HG03108 (cell line): Measurements from ENCODE around the gene PROM2.

ENCODE experiments used
- ATAC-seq: cut with Tn5 transposase; IDR thresholded peaks from one replicate; pipeline ENCODE4 v1.9.1; 2021; ENCODE audit warnings: moderate library complexity; ENCODE audit not compliant: unreplicated experiment

The PROM2 gene

DNA sequence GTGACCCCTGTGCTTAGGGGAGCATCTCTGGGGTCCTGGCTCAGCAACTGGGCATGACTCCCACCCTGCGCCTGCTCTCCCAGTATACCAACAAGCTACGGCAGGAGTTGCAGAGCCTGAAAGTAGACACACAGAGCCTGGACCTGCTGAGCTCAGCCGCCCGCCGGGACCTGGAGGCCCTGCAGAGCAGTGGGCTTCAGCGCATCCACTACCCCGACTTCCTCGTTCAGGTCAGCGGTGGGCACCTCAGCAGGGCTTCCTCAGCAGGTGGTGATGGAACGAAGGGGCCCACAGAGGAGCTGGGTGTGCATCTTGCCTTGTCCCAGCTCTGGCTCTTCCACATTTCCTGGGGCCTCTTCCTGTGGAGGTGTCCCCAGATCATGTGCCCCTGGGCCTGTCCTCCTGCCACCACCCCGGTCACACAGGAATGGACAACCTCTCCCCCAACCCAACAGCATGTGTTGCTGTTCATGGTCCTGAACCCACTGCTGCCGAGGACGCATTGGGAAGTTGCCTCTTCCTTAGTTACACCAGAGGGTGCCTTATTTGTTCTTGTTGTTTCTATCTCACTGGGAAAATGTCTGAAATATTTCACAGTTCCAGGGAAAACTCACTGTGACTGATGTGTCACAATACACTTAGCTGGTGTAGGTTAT lies 10.8 kb downstream of the PROM2 start:
- ATAC-seq: no peak

DNA sequence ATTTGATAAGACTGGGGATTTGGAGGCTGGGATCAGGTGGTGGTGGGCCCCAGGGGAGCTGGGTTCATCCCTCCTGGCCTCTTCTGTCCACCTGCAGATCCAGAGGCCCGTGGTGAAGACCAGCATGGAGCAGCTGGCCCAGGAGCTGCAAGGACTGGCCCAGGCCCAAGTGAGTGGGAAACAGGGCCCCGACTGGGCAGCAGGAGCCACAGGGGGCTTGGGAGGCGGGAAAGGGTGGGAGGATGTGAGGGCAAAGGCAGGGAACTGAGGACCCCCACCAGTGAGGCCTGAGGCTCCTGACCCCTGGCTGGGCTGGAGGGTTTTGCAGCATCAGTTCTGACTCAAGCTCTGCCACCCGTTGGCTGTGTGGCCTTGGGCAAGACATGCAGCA lies 11.3 kb downstream of the PROM2 start:
- no peak for ATAC-seq

DNA sequence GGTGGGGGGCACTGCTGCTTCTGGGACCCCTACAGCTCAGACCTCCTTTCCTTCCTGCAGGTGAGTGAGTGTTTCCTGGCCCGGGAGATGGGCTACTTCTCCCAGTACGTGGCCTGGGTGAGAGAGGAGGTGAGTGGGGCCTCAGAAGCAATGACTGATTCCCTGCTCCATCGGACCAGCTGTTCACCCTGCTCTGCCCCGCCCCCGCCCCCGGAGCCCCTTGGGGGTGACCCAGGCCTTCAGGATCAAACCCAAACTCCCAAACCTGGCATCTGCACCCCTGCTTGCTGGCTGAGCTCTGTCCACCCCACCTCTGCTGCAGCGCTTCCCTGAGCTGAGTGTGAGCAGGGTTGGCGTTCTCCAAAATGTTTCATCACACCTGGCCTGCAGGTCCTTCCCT lies 13.1 kb downstream of the PROM2 start:
- no peak for ATAC-seq

DNA sequence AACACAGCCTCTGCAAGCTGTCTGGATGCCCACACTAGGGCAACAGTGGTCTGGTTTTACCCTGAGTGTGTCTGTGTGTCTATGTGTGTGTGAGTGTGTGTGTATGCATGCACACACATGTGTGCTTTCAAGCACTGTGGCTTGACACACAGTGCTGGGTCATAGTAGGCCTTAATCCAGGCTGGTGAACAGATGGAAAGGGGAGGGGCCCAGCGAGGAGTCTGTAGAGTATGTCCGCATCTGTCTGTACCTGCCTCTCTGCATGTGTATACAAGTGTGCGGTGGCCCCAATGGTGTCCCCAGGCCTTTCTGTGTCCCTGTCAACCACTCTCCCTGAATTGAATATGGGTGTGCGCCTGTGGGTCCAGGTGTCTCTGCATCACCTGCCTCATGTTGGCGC lies 13.6 kb downstream of the PROM2 start:
- no peak for ATAC-seq

DNA sequence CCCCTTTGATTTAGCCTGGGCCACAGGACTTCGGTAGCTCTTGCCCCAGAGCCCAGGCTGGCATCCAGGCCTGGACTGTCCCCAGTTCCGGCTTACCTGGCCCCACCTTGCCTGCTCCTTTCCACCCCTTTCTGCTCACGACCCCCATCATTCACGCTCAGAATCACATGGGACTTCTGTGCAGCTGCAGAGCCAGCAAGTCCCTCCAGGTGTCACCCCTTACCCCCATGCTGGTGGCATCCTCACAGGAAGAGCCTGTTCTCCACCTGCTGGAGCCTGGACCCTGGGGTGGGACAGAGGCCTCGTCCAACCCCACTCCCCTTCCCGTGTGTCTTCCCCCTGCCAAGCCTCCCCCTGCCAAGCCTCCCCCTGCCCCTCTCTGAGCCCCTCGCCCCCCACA lies 15.0 kb downstream of the PROM2 start:
- ATAC-seq: no peak

DNA sequence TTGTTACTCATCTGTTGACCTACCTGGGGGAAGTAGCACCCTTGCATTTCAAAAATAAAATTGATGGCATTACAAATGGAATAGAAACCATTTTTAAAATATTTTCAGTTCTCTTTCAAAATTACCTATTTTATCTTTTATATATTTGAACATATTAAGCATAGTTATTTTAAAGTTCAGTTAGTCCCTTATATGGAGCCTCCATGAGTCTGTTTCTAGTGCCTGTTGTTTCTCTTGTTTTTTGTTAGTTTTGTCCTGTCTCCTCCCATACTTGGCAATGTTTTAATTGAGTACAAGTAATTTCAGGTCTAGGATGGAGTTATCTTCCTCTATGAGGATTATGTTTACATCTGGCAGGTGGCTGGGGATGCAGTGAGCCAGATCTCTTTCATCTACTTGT lies 17.0 kb downstream of the PROM2 start:
- no peak for ATAC-seq

DNA sequence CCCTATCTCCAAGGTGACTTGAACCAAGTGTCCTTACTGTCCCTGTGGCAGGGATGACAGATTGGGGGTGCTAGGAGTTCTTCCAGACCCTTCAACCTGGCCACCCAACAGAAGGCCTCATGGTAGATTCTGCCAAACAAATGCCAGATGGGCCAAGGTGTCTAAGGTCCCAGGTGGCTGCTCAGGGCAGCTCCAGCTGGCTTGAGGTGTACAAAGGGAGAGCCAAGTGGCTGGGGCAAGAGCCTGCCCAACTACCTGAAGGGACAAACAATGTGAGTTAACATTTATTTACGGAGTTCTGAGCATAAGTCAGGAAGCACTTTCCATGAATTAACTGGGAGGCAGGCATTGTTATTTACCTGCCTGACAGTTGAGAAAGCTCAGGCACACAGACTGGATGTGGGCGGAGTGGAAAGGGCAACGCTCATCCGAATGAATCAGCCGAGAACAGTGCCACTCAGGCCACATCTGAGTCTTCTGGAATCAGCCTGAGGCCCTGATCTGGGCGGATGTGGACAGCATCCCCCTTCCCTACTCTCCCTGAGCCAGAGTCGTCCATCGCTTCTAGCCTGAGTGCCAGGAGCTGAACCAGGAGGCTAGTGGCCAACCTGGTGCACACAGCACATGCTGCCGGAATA lies 18.5 kb downstream of the PROM2 start:
- ATAC-seq: no peak

DNA sequence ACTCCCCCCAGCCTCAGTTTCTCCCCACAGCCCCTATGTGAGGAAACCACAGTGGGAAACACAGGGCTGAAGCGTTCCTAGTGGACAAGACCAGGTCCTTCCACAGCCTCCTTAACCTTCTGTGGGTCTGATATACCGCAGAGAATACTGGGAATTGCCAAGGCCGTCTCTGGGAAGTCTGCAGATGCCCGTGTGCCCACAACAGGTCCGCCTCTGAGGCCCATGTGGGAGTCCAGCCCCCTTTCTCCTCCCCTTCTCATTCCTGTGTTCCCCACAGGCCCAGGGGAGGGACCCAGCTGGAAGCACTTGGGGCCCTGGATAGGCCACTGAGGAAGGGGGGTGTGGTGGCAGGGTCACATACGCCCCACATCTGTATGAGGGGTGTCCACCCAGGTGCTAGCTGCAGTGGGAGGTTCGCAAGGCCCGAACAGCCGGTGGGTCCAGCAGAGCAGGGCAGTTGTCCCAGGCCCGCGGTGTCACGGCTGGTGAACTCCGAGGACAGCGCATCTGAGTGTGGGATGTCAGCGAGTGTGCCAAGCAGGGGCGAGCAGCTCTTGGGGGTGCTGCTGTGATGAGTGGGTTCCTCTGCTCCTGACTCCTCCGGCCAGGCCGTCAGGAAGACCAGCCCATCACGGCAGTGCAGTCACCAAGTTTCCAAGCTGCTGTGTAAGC lies 20.5 kb downstream of the PROM2 start:
- ATAC-seq: no peak

DNA sequence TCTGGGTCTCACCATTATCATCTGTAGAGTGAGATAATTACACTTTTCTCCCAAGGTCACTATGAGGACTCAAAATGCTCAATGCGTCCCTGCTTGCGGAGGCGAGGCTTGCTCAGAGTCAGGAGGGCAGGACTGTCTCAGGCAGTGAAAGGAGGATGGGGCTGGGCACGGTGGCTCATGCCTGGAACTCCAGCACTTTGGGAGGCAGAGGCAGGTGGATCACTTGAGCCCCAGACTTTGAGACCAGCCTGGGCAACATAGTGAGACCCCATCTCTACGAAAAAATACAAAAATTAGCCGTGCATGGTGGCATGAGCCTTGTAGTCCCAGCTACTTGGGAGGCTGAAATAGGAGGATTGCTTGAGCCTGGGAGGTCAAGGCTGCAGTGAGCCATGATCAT lies 21.1 kb downstream of the PROM2 start:
- ATAC-seq: no peak

DNA sequence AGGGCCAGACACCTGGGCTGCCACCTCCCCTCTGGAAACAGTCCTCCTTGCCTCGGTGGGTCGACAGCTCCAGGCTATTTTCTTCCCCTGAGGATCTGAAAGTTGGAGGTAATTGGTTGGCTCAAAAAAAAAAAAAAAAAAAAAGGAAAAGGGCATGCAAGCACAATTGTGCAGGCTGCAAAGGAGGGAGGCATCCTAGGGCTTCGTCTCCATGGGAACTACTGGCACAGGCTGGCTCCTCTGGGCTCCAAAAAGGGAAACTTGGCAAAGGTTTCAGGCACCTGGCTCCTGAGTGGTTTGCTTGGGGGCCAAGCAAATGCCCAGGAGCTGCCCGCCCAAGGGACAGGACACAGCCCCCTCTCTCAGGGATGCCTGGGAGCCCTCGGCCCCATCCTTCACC lies 21.8 kb downstream of the PROM2 start:
- ATAC-seq: no peak

DNA sequence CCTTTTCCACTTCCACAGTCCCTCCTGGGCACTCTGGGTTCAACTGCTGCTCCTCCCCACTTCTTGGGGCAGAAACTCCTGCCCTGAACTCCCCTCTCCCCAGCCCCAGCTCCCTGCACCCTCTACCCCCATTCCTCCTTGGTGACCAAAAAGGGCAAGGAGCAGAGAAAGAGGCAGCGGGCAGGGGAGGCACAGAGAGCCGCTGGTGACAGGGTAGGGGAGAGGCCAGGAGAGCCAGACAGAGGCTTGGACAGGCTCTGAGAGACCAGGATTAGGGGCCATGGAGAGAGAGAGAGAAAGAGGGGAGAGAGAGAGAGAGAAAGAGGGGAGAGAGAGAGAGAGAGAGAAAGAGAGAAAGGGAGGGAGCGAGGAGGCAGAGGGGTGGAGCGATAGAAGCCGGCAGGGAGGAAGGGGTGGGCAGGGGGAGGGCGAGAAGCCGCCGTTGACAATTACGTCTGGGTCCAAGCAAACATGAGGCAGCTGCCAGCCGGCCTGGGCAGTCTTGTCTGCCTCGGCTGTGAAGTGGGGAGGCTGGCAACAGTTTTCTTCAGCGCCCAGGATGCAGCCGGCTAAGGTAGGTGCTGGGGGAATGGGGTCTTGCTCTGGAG lies 22.7 kb downstream of the PROM2 start, which contains the start of gene KCNIP3:
Gene KCNIP3 (plus strand): TSS at position 468 of the 608 bp plus-strand sequence. CDS start 92 bp downstream, at position 560.
- no peak for ATAC-seq

DNA sequence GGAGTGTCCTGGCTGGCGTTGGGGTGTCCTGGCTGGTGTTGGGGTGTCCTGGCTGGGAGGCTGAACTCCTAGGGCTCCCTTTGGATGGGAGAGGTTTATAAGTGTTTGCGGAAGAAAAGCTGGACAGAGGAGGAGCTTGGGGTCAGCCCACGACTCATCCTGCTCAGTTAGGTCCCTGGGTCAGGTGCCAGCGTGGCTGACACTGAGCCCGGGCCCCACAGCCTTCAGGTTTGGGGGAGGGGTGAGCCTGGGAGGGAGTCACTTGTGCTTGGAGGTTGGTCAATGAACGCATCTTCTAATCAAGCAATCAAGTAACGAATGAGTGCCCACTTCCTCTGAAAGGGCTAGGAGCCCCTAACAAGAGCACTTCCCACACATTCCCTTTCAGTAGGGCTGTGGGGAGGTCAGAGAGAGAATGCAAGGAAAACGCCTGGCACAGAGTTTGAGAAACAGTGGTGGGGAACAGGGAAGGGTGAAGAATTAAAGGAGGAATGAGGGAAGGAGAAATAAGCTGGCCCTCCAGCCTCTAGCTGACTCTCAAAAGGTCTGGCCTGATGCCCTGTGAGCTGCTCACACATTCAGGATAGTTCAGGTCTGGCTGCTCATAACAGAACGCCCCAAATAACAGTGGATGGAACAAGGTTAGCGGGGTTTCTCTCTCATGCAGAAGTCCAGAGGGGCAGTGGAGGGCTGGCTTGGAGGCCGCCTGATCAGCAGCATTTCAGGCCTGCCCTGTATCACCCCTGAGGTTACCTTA lies 23.6 kb downstream of the PROM2 start:
- ATAC-seq: no peak

DNA sequence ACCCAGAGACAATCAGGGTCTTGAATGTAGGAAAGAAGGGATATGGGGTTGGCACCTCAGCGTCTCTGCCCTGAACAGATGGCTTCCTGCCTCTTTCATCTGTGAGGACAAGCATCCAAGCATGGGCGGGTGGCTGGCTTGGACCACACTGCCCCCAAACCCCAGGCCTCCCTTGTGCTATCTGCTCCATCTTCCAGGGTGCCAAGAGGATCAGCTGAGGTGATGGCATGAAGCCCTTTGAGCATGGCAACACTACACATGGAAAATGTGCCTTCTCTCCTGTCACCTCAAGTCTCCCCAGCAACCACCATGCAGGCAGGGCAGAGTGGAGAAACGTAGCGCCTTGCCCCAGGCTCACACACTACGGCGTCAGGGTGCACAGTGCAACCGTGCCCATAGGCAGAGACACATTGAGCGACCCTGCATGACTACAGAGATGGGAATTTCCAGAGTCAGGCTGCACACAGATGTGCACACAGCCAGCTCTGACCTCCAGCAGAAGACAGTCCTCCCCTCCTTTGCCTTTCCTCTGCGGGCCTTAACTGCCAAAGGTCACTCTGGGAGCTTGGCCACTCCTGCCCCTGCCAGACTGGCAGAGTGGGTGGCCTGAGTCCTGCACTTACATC lies 24.4 kb downstream of the PROM2 start:
- no peak for ATAC-seq

DNA sequence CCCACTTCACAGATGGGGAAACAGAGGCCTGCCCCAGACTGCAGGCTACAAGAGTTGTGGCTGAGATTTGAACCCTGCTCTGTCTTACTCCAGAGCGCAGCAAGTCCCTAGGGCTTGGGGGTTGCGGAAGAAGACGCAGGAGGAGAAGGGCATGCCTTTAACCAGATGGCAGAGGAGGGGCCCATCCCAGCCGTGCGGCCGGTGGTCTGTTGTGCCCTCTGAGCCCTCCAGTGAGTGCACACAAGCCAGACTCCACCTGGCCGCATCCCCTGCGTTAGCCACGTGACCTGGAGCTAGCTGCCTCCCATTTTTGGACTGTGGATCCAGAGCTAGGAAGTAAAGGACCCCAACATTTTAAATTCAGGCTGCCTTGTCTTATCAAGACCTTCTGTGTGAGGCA lies 25.7 kb downstream of the PROM2 start:
- ATAC-seq: no peak

DNA sequence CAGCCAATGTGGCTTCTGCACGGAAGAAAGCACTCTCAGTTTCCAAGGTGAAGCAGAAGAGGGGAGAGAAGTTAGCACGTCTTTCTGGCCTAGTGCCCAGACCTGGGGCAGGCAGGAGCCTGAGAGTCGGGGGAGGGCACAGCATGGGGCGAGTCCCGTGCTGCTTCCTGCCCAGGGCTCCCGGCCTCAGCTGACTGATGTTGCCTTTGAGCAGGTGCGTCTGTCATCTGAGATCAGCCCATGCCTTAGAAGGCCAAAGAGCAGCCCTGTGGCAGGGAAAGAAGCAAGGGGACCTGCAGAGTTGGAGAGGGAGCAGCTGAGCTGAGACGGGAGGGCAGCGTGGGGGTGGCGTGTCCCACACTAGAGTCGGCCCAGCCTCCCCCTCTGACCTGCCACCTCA lies 26.2 kb downstream of the PROM2 start:
- no peak for ATAC-seq

DNA sequence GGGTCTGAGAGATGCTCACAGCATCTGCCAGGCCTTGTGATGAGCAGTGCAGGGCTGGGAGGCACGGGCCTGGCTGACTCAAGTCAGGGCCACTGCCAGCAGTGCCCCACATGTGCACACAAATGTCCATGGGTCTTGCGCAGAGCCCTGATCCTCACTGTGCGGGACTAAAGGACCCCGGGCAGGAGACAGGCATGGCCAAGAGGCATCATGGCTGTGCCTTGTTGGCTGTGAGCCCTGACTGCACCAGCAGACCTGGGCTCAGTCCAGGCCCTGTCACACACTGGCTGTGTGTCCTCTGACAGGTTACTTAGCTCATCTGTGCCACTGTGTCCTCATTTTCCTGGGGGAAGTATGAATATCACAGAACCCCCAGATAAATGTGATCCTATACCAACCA lies 26.9 kb downstream of the PROM2 start:
- no peak for ATAC-seq

DNA sequence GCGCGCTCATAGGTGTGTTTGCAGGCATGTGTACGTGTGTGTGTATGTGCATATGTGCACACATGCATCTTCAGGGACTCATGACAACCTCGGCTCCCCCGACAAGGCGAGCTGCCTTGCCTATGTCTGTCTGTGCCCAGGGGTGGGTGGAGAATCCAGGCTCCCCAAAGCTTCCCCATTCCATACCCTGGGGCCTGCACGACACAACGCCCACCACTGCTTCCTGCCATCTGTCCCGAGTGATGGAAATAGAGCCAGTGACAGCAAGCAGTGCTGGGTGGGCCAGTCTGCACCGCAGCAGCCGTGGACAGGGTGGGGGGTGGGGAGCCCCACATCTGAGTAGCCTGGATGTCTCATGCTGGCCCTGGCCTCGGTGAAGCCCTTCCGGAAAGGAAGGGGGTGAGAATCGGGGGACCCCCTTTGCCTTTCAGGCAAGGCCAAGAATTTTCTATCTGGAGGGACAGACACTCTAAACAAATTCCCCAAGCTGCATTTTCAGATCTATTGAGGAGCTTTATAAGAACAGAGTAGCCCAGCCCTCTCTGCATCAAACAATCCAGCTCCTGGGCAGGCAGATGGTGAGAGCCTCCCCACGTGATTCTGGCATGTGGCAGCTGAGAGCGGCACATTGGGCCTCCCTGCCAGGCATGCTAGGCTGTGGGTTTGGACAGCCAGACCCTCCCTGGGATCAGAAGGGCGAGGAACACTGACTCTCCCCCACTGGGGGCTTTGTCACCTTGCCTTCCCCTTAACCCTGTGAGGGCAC lies 27.8 kb downstream of the PROM2 start:
- ATAC-seq: no peak

DNA sequence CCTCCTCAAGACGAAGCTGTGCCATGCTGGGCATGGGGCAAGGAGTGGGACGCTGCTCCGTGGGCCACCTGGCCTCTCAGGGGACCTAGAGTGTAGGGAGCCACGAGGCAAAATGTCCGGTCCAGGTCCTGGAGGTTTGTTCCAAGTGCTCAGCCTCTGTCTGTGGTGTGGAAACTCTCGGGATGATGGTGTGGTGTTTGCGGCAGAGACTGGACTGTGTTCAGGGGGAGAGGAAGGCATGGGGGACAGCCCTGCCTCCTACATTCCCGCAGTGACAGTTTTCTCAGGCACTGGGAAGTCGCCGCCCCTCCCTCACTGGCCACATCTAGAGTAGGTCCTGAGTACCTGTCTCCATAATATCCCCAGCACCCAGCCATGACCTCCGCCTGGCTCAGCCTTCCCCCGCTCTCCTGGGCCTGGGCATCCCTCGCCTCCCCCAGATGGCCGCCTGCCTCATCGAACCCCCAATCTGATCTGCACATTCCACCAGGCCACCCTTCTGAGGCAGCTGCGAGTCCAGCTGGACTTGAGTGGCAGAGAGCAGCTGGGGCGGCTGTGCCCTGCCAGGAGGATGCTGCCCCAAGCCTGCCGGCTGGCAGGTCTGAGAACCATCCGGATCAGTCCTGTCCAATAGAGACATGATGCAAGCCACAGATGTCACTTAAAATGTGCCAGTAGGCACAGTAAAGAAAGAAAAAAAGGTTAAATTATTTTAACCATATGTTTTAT lies 29.1 kb downstream of the PROM2 start:
- no peak for ATAC-seq

DNA sequence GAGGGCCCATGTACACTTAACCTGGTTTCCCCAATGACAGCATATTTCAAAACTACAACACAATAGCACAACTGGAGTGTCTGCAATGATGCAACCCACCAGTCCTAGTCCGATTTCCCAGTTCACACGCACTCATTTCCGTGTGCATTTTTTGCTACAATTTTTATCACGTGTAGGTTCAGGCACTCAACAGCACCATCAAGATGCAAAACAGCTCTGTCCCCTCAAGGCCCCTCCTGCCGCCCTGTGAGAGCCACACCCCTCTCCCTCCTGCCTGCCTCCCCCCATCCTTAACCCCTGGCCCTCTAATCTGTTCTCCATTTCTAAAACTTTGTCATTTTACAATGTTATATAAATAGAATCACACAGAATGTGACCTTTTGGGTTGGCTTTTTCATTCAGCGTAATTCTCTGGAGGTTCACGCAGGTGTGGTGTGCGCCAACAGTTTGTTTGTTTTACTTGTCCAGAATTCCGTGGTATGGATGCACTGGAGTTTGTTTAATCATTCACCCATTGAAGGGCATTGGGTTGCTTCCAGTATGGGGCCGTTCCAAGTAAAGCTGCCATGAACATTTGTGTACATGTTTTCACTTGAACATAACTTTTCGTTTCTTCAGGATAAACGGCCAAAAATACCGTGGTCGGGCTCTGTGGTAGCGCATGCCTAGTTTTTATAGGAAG lies 31.3 kb downstream of the PROM2 start:
- no peak for ATAC-seq
